HepG2 (cell line): ENCODE results near the gene SH3D19. TPM values are rescaled to one million over a fixed set of nuclear protein-coding genes. Genes with fewer than 3 reads are reported as not detected.
A peak's percentile ranks its signal among the peaks of the same experiment; 100 is the strongest.

Experiments used
- ATAC-seq: fragments of 200-7000 bp; cut with Tn5 transposase; 3 replicates; pipeline ENCODE4 v1.9.1; 2020; ENCODE audit warnings: mild to moderate bottlenecking, moderate library complexity
- BruUV-seq: library from RNA; stranded (reverse); fragments of 400-500 nt; replicated peaks from 2 replicates; lab custom pipeline; 2021; lab: Mats Ljungman, UMichigan
- CTCF ChIA-PET: fragments of 300-600 bp; formaldehyde crosslinking; extraction: SDS; loops from one replicate; lab custom pipeline; 2021; ENCODE audit warnings: low total read pairs, inconsistent platforms, low intra/inter-chr PET ratio; lab: Yijun Ruan, JAX
- POLR2A ChIA-PET: fragments of 350-600 bp; sonication (Branson Sonifier 250); formaldehyde crosslinking; loops from one replicate; lab custom pipeline; 2020; ENCODE audit warnings: antibody characterized with exemption, inconsistent platforms; lab: Yijun Ruan, JAX
- DNase-seq: peaks from one replicate; pipeline ENCODE4 v3.0.0-alpha.2; 2015; ENCODE audit warnings: low spot score
- FAIRE-seq: peaks from 3 replicates; lab custom pipeline; 2011; peaks lifted over from hg19 to GRCh38; lab: Jason Lieb, UNC
- H2AFZ ChIP-seq: one replicate; pipeline ENCODE4 v1.6.1; 2011; ENCODE audit warnings: low read length, inconsistent platforms
- H3K27ac ChIP-seq: fragments of 300-600 bp; 3 replicates; pipeline ENCODE4 v1.8.0; 2011; ENCODE audit warnings: mixed run types, mild to moderate bottlenecking, mixed read lengths, low read length, inconsistent platforms; ENCODE audit not compliant: insufficient read depth; ENCODE audit errors: extremely low read length
- H3K27me3 ChIP-seq, 2 experiments: fragments of 200-600 bp in 1 of 2; 2 replicates in 1 of 2; 3 replicates in 1 of 2; pipeline versions ENCODE4 v1.6.0 to v1.8.0; 2011; ENCODE audit warnings: low read length in 2 of 2, mild to moderate bottlenecking in 2 of 2, moderate library complexity in 2 of 2, inconsistent platforms in 1 of 2; ENCODE audit not compliant: insufficient read depth in 2 of 2, control insufficient read depth in 1 of 2
- H3K36me3 ChIP-seq, 2 experiments: fragments of 200-600 bp in 1 of 2; replicated peaks in 1 of 2; 2 replicates in 1 of 2; 3 replicates in 1 of 2; pipeline versions ENCODE4 v1.5.1 to v1.8.0; 2011; ENCODE audit warnings: low read length in 2 of 2, inconsistent platforms in 1 of 2; ENCODE audit not compliant: insufficient read depth in 2 of 2, control insufficient read depth in 1 of 2
- H3K4me1 ChIP-seq: 2 replicates; pipeline ENCODE4 v1.5.1; 2012; ENCODE audit warnings: low read length, inconsistent platforms; ENCODE audit not compliant: insufficient read depth
- H3K4me2 ChIP-seq: 2 replicates; pipeline ENCODE4 v1.6.0; 2011; ENCODE audit warnings: low read depth, low read length, inconsistent platforms
- H3K4me3 ChIP-seq, 3 experiments: fragments of 200-600 bp in 1 of 3; sonication (generic), shearing (Covaris generic) in 1 of 3; replicated peaks in 1 of 3; 2 replicates each; pipeline ENCODE4 v1.5.1; 2011 to 2016; ENCODE audit warnings: low read length in 3 of 3, inconsistent platforms in 2 of 3, low read depth in 2 of 3, mild to moderate bottlenecking in 2 of 3, control low read depth in 1 of 3, mixed read lengths in 1 of 3; ENCODE audit not compliant: insufficient read depth in 1 of 3
- H3K79me2 ChIP-seq: one replicate; pipeline ENCODE4 v1.6.1; 2011; ENCODE audit warnings: low read length, inconsistent platforms; ENCODE audit not compliant: insufficient read depth
- H3K9ac ChIP-seq: 2 replicates; pipeline ENCODE4 v1.6.0; 2011; ENCODE audit warnings: mild to moderate bottlenecking, low read depth, low read length, inconsistent platforms; ENCODE audit not compliant: insufficient read depth
- H3K9me3 ChIP-seq: 2 replicates; pipeline ENCODE4 v1.5.1; 2012; ENCODE audit warnings: mild to moderate bottlenecking, low read length
- H4K20me1 ChIP-seq: 2 replicates; pipeline ENCODE4 v1.6.0; 2011; ENCODE audit warnings: inconsistent platforms, mild to moderate bottlenecking, low read length, moderate library complexity; ENCODE audit not compliant: insufficient read depth
- BHLHE40 ChIP-seq: IDR thresholded peaks from 2 replicates; pipeline ENCODE4 v1.6.1; 2011; ENCODE audit warnings: low read length, improper control_type of control experiment
- HNF4A ChIP-seq: sonication (generic); formaldehyde crosslinking; IDR thresholded peaks from 2 replicates; pipeline ENCODE4 v1.4.0; 2020; ENCODE audit warnings: missing genetic modification reagents
- HNF4G ChIP-seq, 2 experiments: sonication (generic) in 1 of 2; formaldehyde crosslinking in 1 of 2; IDR thresholded peaks; 2 replicates each; pipeline versions ENCODE4 v1.4.0 to v1.6.1; 2011 to 2020; ENCODE audit warnings: borderline replicate concordance in 2 of 2, low read depth in 2 of 2, mild to moderate bottlenecking in 2 of 2, low read length in 1 of 2, missing genetic modification reagents in 1 of 2, moderate library complexity in 1 of 2
- HNRNPLL ChIP-seq: fragments of 200-400 bp; formaldehyde crosslinking; IDR thresholded peaks from 2 replicates; pipeline ENCODE4 v1.6.1; 2017; ENCODE audit warnings: mild to moderate bottlenecking, low read depth, low read length; ENCODE audit not compliant: poor library complexity, severe bottlenecking
- KLF9 ChIP-seq: IDR thresholded peaks from 2 replicates; pipeline ENCODE4 v1.6.1; 2016; ENCODE audit warnings: low read depth
- LCORL ChIP-seq, 2 experiments: fragments of 450-650 bp in 1 of 2; sonication (generic) in 1 of 2; formaldehyde crosslinking in 1 of 2; IDR thresholded peaks; 2 replicates each; pipeline versions ENCODE4 v1.5.0 to v1.6.1; 2017 to 2020; ENCODE audit warnings: antibody characterized with exemption in 1 of 2, missing genetic modification reagents in 1 of 2
- MIXL1 ChIP-seq: IDR thresholded peaks from 2 replicates; pipeline ENCODE4 v1.6.1; 2016
- NFIC ChIP-seq: IDR thresholded peaks from 2 replicates; pipeline ENCODE4 v1.6.1; 2012; ENCODE audit warnings: mild to moderate bottlenecking, low read length, inconsistent platforms
- RAD21 ChIP-seq: fragments of 450-650 bp; formaldehyde crosslinking; IDR thresholded peaks from 2 replicates; pipeline ENCODE4 v1.5.0; 2020; ENCODE audit warnings: mild to moderate bottlenecking
- RNF2 ChIP-seq: fragments of 450-650 bp; conservative IDR thresholded peaks from 2 replicates; pipeline ENCODE4 v1.6.1; 2016; ENCODE audit warnings: low read depth
- SMC3 ChIP-seq: IDR thresholded peaks from 2 replicates; pipeline ENCODE4 v1.6.1; 2011; ENCODE audit warnings: low read length, improper control_type of control experiment
- STAG1 ChIP-seq: sonication (generic); formaldehyde crosslinking; IDR thresholded peaks from 2 replicates; pipeline ENCODE4 v1.4.0; 2020; ENCODE audit warnings: missing genetic modification reagents
- TEAD3 ChIP-seq: optimal IDR thresholded peaks from 2 replicates; pipeline ENCODE3; 2016; ENCODE audit warnings: borderline replicate concordance
- ZNF121 ChIP-seq: sonication (generic); formaldehyde crosslinking; IDR thresholded peaks from 2 replicates; pipeline ENCODE4 v1.5.0; 2020; ENCODE audit warnings: mild to moderate bottlenecking, missing genetic modification reagents
- ZNF331 ChIP-seq: sonication (generic); formaldehyde crosslinking; IDR thresholded peaks from 2 replicates; pipeline ENCODE4 v1.4.0; 2020; ENCODE audit warnings: missing genetic modification reagents
- ZNF460 ChIP-seq: sonication (generic); formaldehyde crosslinking; IDR thresholded peaks from 2 replicates; pipeline ENCODE4 v1.5.1; 2020; ENCODE audit warnings: missing genetic modification reagents, mild to moderate bottlenecking, borderline replicate concordance
- ZNF501 ChIP-seq: sonication (generic); formaldehyde crosslinking; IDR thresholded peaks from 2 replicates; pipeline ENCODE4 v1.5.1; 2020; ENCODE audit warnings: mild to moderate bottlenecking, moderate library complexity, missing genetic modification reagents
- ZNF563 ChIP-seq: sonication (generic); formaldehyde crosslinking; IDR thresholded peaks from 2 replicates; pipeline ENCODE4 v1.8.0; 2022; ENCODE audit warnings: mild to moderate bottlenecking, moderate library complexity, missing genetic modification reagents
- ZNF580 ChIP-seq: IDR thresholded peaks from 2 replicates; pipeline ENCODE4 v1.6.1; 2016; ENCODE audit warnings: low read depth, borderline replicate concordance
- WGBS: methylation state at CpG from one replicate; pipeline ENCODE4 v1.1.6; 2017; ENCODE audit warnings: low lambda C conversion rate; 5-methylcytosine and 5-hydroxymethylcytosine counted together
- in situ Hi-C: cut with HindIII; loops from 2 replicates; pipeline ENCODE4 v1.10.0; 2017; ENCODE audit warnings: low pct_unique_long_range_greater_than_20kb; ENCODE audit not compliant: extremely low pct_ligation_motif_present
- intact Hi-C: fragments of 100-400 bp; cut with micrococcal nuclease; formaldehyde crosslinking; loops from one replicate; pipeline ENCODE4 v1.10.0; 2022; ENCODE audit not compliant: unreplicated experiment
- polyA plus RNA-seq, 8 experiments: library from polyadenylated mRNA; depleted of rRNA in 3 of 8; stranded (reverse) in 7 of 8; unstranded in 1 of 8; fragments of >200 nt; fragmentation: Illumina TruSeq in 4 of 8; extraction: Trizol in 4 of 8; gene quantifications; 2 replicates each; pipeline versions ENCODE4 v1.2.1 to v1.2.3, GENCODE V29; 2011 to 2016; ENCODE audit warnings: low read depth in 4 of 8, missing spikeins in 1 of 8, mixed read lengths in 1 of 8; ENCODE audit not compliant: insufficient read depth in 1 of 8
- total RNA-seq, 5 experiments: library from RNA; depleted of rRNA; stranded (reverse); fragments of >200 nt; fragmentation: Illumina TruSeq; extraction: Trizol; gene quantifications; 2 replicates each; pipeline ENCODE4 v1.2.3, GENCODE V29; 2016; ENCODE audit warnings: low read depth in 1 of 5
- TF ChIP-seq, protein P1 (sequence below): sonication (generic); formaldehyde crosslinking; IDR thresholded peaks from 2 replicates; pipeline ENCODE4 v1.5.0; 2020; ENCODE audit warnings: mild to moderate bottlenecking, low read depth, missing genetic modification reagents, borderline replicate concordance
- TF ChIP-seq, protein P2 (sequence below): sonication (generic); formaldehyde crosslinking; IDR thresholded peaks from 2 replicates; pipeline ENCODE4 v1.4.0; 2020; ENCODE audit warnings: missing genetic modification reagents, mild to moderate bottlenecking, borderline replicate concordance
- TF ChIP-seq, protein P3 (sequence below): sonication (generic); formaldehyde crosslinking; IDR thresholded peaks from 2 replicates; pipeline ENCODE4 v1.5.0; 2020; ENCODE audit warnings: mild to moderate bottlenecking, missing genetic modification reagents, moderate library complexity

SH3D19 gene
- total and polyA plus RNA-seq, 2 of the 13 experiments (the other 11 are each of a cell fraction or from before 2014, with no cell fraction given) = 31.2 to 38.0 TPM

DNA sequence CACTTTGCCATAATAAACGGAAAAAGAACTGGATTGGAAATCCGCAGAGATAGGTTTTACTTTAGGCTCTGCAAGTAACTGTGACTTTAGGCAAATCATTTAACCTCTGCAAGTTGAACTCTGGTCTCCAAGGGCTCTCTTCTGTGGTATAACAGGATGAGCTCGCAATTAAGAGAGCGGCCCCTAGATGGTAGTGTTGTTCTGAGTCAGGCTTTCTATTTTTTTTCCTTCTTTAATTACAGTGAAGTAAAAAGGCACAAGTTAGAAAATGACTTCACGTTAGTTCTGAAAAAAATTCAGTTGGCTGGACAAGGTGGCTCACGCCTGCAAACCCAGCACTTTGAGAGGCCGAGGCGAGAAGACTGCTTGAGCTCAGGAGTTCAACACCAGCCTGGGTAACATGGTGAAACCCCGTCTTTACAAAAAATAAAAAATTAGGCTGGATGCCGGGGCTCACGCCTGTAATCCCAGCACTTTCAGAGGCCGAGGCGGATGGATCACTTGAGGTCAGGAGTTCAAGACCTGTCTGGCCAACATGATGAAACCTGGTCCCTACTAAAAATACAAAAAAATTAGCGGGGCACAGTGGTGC is 207.9 kb downstream of the SH3D19 start:
- Histone ChIP-seq H4K20me1 (no peaks in the 10 kb centered on the region), H2AFZ (no peak overlapping the region), H3K4me3 (no peak overlapping the region), H3K36me3 (peaks cover 12 to 28% of the 10 kb centered on the region in 2 experiments), H3K27me3 (no peaks in the 10 kb centered on the region), H3K79me2 (no peaks in the 10 kb centered on the region), H3K9me3 (no peaks in the 10 kb centered on the region), H3K9ac (no peak overlapping the region), H3K27ac (peak overlapping the region; percentile 21), H3K4me2 (no peak overlapping the region), H3K4me1 (peaks cover 11% of the 10 kb centered on the region)
- ChIA-PET POLR2A (interaction anchor here (0.7 to 1.5 kb wide), 2 partner anchors 17 to 208 kb away, joined by 4 to 5 read pairs; partner anchors contain the start of gene SH3D19), CTCF (interaction anchor here (1.2 kb wide), 1 partner anchor 245 kb away, joined by 5 read pairs; no protein-coding TSS in a partner anchor)
- ATAC-seq (peak; percentile 85), FAIRE-seq (peak; percentile 89), DNase-seq (peak; percentile 78)
- intact Hi-C loops = loop anchor here (2.0 kb wide), 2 partner anchors 245 to 487 kb away; no protein-coding TSS in a partner anchor
- 43% methylated on average over 13 of the region's 14 CpGs for WGBS
- in situ Hi-C loops = loop anchor here (10.0 to 25.0 kb wide), 2 partner anchors 245 to 487 kb away; no protein-coding TSS in a partner anchor
- BruUV-seq = no TSS peak
- TF ChIP-seq TEAD3 (peak; percentile 11), NFIC (no peak), STAG1 (CRISPR knock-in tag) (peak; percentile 85), RAD21 (peak; percentile 64), ZNF501 (CRISPR knock-in tag) (peak; percentile 22; the same call in 1 of the 2 replicates), ZNF563 (CRISPR knock-in tag) (no peak), HNF4A (CRISPR knock-in tag) (peak; percentile 66; the same call in 1 of the 2 replicates), ZNF580 (no peak), KLF9 (CRISPR knock-in tag) (no peak), LCORL (IDR thresholded peaks at IDR 0.05) (no peak), LCORL (CRISPR knock-in tag; IDR thresholded peaks at IDR 0.05) (0 out of 2 replicates have a peak, but pooled peaks have one; percentile 18), HNF4G (IDR thresholded peaks at IDR 0.05; ENCODE audit: borderline replicate concordance, low read depth, low read length) (peak; percentile 9; the same call in 1 of the 2 replicates), HNF4G (CRISPR knock-in tag; IDR thresholded peaks at IDR 0.05; ENCODE audit: borderline replicate concordance, low read depth) (no peak), RNF2 (no peak), ZNF460 (CRISPR knock-in tag) (0 out of 2 replicates have a peak, but pooled peaks have one; percentile 35), MIXL1 (CRISPR knock-in tag) (peak; percentile 90), HNRNPLL (no peak), BHLHE40 (no peak), ZNF331 (peak; percentile 12; the same call in 1 of the 2 replicates), SMC3 (peak; percentile 61; the same call in 1 of the 2 replicates), ZNF121 (CRISPR knock-in tag) (no peak)
- TF ChIP-seq, protein P1, sequence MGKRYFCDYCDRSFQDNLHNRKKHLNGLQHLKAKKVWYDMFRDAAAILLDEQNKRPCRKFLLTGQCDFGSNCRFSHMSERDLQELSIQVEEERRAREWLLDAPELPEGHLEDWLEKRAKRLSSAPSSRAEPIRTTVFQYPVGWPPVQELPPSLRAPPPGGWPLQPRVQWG (CRISPR knock-in tag) = no peak
- TF ChIP-seq, protein P2, sequence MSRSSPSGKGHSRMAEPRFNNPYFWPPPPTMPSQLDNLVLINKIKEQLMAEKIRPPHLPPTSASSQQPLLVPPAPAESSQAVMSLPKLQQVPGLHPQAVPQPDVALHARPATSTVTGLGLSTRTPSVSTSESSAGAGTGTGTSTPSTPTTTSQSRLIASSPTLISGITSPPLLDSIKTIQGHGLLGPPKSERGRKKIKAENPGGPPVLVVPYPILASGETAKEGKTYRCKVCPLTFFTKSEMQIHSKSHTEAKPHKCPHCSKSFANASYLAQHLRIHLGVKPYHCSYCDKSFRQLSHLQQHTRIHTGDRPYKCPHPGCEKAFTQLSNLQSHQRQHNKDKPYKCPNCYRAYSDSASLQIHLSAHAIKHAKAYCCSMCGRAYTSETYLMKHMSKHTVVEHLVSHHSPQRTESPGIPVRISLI (CRISPR knock-in tag) = peak; percentile 83; the same call in 1 of the 2 replicates
- TF ChIP-seq, protein P3, sequence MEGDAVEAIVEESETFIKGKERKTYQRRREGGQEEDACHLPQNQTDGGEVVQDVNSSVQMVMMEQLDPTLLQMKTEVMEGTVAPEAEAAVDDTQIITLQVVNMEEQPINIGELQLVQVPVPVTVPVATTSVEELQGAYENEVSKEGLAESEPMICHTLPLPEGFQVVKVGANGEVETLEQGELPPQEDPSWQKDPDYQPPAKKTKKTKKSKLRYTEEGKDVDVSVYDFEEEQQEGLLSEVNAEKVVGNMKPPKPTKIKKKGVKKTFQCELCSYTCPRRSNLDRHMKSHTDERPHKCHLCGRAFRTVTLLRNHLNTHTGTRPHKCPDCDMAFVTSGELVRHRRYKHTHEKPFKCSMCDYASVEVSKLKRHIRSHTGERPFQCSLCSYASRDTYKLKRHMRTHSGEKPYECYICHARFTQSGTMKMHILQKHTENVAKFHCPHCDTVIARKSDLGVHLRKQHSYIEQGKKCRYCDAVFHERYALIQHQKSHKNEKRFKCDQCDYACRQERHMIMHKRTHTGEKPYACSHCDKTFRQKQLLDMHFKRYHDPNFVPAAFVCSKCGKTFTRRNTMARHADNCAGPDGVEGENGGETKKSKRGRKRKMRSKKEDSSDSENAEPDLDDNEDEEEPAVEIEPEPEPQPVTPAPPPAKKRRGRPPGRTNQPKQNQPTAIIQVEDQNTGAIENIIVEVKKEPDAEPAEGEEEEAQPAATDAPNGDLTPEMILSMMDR (CRISPR knock-in tag) = peak; percentile 79
